ENCODE results near the gene ZC2HC1C. TPM values are rescaled to one million over a fixed set of nuclear protein-coding genes. Genes with fewer than 3 reads are reported as not detected.

ZC2HC1C gene
- total RNA-seq, 1 donor from 2014 or later = 0.91 TPM

GRCh38 chr14:75030147-75030546 is 39.3 kb upstream of the ZC2HC1C start:
- Mint-ChIP-seq H3K4me1 (no peaks in the 10 kb centered on the region), H3K27ac (no peak overlapping the region), H3K4me3 (no peak overlapping the region), H3K27me3 (no peaks in the 10 kb centered on the region), H3K9me3 (no peaks in the 10 kb centered on the region), H3K36me3 (ENCODE audit: low read depth) (peaks cover 53% of the 10 kb centered on the region)
- DNase-seq (no peak), ATAC-seq (ENCODE audit: low read depth) (no peak)
- TF ChIP-seq CTCF (IDR thresholded peaks at IDR 0.05) = no peak
- intact Hi-C loops (cut with micrococcal nuclease) = no loop called here
- ChIA-PET CTCF (interaction anchor here (1.2 kb wide), 1 partner anchor 125 kb away, joined by 3 read pairs; no protein-coding TSS in a partner anchor), POLR2A (no interaction called here)

GRCh38 chr14:75032939-75033338 is 36.5 kb upstream of the ZC2HC1C start:
- no peak for TF ChIP-seq CTCF (IDR thresholded peaks at IDR 0.05)
- no peak overlapping the region for H3K4me3 Mint-ChIP-seq
- H3K9me3 Mint-ChIP-seq = no peaks in the 10 kb centered on the region
- intact Hi-C loops (cut with micrococcal nuclease) = no loop called here
- ATAC-seq (ENCODE audit: low read depth) (no peak), DNase-seq (no peak)
- no peaks in the 10 kb centered on the region for H3K4me1 Mint-ChIP-seq
- H3K36me3 Mint-ChIP-seq (ENCODE audit: low read depth) = peaks cover 68% of the 10 kb centered on the region
- ChIA-PET POLR2A (no interaction called here), CTCF (no interaction called here)
- H3K27ac Mint-ChIP-seq = no peak overlapping the region
- no peaks in the 10 kb centered on the region for H3K27me3 Mint-ChIP-seq

GRCh38 chr14:75040507-75040906 is 28.9 kb upstream of the ZC2HC1C start:
- no peak for TF ChIP-seq CTCF (IDR thresholded peaks at IDR 0.05)
- POLR2A ChIA-PET = no interaction called here
- CTCF ChIA-PET = no interaction called here
- Mint-ChIP-seq H3K27me3 (no peaks in the 10 kb centered on the region), H3K4me1 (peaks cover 14% of the 10 kb centered on the region), H3K9me3 (no peaks in the 10 kb centered on the region), H3K36me3 (ENCODE audit: low read depth) (peaks cover 45% of the 10 kb centered on the region), H3K27ac (no peak overlapping the region), H3K4me3 (no peak overlapping the region)
- no peak for DNase-seq
- intact Hi-C loops (cut with micrococcal nuclease) = no loop called here
- ATAC-seq (ENCODE audit: low read depth) = no peak

GRCh38 chr14:75040959-75041358 is 28.5 kb upstream of the ZC2HC1C start:
- Mint-ChIP-seq H3K4me1 (peaks cover 17% of the 10 kb centered on the region), H3K9me3 (no peaks in the 10 kb centered on the region), H3K36me3 (ENCODE audit: low read depth) (peaks cover 42% of the 10 kb centered on the region), H3K4me3 (no peak overlapping the region), H3K27ac (no peak overlapping the region), H3K27me3 (no peaks in the 10 kb centered on the region)
- intact Hi-C loops (cut with micrococcal nuclease) = no loop called here
- ATAC-seq (ENCODE audit: low read depth) = no peak
- no peak for TF ChIP-seq CTCF (IDR thresholded peaks at IDR 0.05)
- POLR2A ChIA-PET = no interaction called here
- no peak for DNase-seq
- CTCF ChIA-PET = no interaction called here

GRCh38 chr14:75041613-75042012 is 27.8 kb upstream of the ZC2HC1C start:
- POLR2A ChIA-PET = no interaction called here
- ATAC-seq (ENCODE audit: low read depth) (no peak), DNase-seq (no peak)
- no peak for TF ChIP-seq CTCF (IDR thresholded peaks at IDR 0.05)
- Mint-ChIP-seq H3K4me1 (peaks cover 17% of the 10 kb centered on the region), H3K27me3 (no peaks in the 10 kb centered on the region), H3K9me3 (no peaks in the 10 kb centered on the region), H3K27ac (no peak overlapping the region), H3K36me3 (ENCODE audit: low read depth) (peaks cover 39% of the 10 kb centered on the region), H3K4me3 (no peak overlapping the region)
- intact Hi-C loops (cut with micrococcal nuclease) = no loop called here
- CTCF ChIA-PET = no interaction called here
